Measurements from ENCODE around the gene PREX1.

PREX1 gene

DNA sequence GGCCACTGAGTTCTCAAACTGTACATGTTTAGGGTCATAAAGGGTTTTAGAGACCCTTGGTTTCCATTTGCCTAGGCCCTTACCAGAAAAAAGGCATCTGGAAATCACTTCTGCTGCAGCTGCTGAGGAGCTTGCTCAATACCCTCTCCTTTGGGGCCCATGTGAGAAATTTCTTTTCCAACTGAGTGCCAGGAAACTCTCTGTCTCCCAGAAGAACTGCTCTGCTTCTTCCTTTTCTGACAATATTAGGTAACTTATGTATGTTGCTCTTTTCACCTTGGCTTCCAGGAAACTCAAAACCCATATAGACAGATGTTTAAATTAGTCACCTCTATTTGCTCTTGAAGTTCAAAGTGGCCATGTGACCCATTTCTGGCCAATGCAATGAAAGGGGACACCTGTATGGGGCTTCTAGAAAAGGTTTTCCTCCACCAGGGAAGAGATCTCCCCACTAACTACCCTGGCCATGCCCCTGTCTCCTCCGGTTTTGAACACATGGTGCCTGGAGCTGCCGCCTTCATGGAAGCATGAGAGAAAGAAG is 121.6 kb downstream of the PREX1 start:
- DNase-seq (no peak), ATAC-seq (peak; percentile 54)
- Mint-ChIP-seq H3K4me1 (peaks cover 58% of the 10 kb centered on the region), H3K9me3 (no peaks in the 10 kb centered on the region), H3K27ac (peak overlapping the region; percentile 87 to 89), H3K4me3 (peak overlapping the region; percentile 41 to 45), H3K27me3 (no peaks in the 10 kb centered on the region)

DNA sequence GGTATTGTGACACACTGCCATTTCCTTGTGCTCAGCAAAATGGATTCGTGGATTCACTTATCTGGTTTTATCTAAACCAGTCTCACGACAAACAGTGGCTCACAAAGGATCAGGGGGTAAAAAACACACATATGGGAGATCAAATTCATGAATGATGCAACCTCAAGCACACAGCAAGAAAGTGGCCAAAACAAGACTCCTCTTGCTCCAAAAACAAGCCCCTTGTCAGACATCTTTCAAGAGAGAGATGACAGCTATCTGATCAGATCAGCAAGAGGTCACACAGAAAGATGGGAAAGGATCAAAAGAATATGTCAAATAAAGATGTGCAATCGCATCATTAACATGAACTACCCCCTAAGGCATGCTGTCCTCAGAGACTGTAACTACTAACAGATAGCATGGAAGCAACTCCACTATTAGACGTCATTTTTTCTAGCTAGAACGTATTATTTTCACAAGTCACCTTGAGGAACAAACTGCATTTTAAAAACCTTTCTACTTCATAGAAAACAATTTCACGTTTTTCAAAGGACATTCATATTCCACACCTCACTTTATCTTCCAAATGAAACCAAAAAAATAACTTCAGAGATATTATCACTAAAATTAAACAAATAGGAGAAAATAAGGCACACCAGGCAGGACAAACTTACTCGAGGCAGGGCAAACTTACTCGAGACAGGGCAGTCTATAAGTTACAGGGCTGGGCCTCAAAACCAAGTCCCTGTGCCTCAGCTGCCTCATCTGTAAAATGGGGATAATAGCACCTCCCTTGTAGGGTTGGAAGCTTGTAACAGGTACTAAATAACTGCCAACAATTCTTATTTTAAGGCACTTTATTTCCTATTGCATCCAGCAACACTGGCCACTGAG is 122.3 kb downstream of the PREX1 start:
- no peak for ATAC-seq
- peaks cover 63% of the 10 kb centered on the region for H3K4me1 Mint-ChIP-seq
- H3K4me3 Mint-ChIP-seq: no peak overlapping the region
- H3K27ac Mint-ChIP-seq: peak overlapping the region in 1 of 2 donors; percentile 15
- no peaks in the 10 kb centered on the region for H3K27me3 Mint-ChIP-seq
- H3K9me3 Mint-ChIP-seq: no peaks in the 10 kb centered on the region
- no peak for DNase-seq

DNA sequence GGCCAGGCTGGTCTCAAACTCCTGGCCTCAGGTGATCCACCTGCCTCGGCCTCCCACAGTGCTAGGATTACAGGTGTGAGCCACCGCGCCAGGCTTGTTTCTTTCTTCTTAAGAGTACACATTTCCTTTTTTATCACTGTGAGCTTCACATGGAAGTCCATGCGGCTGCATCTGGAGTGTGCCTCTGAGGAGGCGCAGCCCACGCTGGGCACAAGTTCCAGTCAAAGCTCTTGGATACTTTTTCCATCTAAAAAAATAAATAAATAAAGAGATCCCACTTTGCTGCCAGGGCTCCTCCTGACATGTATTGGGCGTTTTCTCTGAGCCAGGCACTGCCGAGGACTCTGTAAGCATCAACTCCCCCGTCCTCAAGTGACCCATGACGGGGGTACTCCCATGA is 123.0 kb downstream of the PREX1 start:
- DNase-seq: no peak
- no peaks in the 10 kb centered on the region for H3K9me3 Mint-ChIP-seq
- ATAC-seq: no peak
- H3K4me3 Mint-ChIP-seq: no peak overlapping the region
- H3K27ac Mint-ChIP-seq: peak overlapping the region; percentile 15 to 36
- H3K4me1 Mint-ChIP-seq: peaks cover 65% of the 10 kb centered on the region
- no peaks in the 10 kb centered on the region for H3K27me3 Mint-ChIP-seq

DNA sequence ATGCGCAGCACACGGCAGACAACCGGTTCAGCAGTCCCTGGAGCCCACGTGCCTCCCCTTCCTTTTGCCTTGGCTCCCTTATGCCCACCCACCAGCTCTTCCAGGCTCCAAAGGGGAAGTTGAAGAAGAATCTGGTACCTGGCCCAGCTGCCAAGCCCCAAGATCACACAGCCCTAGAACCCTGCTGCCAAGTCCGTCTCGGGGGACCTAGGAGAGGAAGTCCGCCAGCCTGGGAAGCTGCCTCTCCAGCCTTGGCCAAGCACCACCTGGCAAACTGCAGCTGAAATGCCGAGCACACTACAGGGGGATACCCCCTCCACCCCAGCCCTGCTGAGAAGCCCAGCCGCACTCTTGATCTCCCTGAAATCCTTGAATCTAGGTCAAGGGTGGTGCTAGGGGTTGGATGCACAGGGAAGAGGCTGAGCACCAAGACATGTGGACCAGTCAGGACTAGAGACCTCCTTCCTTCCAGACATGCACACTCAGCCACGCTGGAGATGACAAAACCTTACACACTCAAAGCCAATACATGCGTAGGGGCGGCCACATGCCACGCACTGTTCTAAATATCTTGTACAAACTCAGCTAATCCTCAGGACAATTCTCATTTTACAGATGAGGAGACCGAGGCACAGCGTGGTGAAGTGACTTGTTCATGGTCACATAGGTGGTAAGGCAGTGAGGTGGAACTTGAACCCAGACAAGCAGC is 124.1 kb downstream of the PREX1 start:
- Mint-ChIP-seq H3K4me1 (peaks cover 65% of the 10 kb centered on the region), H3K4me3 (no peak overlapping the region), H3K9me3 (no peaks in the 10 kb centered on the region), H3K27ac (no peak overlapping the region), H3K27me3 (no peaks in the 10 kb centered on the region)
- no peak for DNase-seq
- no peak for ATAC-seq

DNA sequence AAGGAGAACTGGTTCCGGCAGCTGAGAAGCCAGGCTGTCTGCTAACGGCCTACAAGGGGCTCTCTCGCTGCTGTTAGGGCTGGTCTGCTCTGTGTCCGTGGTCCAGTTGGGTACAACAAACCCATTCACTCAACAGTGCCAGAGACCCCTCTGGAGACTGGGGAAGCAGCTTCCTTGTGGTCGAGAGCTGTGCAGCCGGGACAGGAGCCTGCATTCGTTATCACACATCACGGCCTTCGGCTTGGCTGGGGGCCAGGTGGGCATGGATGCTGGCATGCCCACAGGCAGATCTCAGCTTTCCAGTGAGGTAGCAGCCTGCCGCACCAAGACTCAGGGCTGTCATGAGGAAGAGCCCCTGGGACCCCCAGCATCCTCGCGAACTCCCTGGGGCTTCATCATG is 124.7 kb downstream of the PREX1 start:
- ATAC-seq (no peak), DNase-seq (no peak)
- Mint-ChIP-seq H3K4me1 (peaks cover 65% of the 10 kb centered on the region), H3K4me3 (no peak overlapping the region), H3K27me3 (no peaks in the 10 kb centered on the region), H3K9me3 (no peaks in the 10 kb centered on the region), H3K27ac (no peak overlapping the region)

DNA sequence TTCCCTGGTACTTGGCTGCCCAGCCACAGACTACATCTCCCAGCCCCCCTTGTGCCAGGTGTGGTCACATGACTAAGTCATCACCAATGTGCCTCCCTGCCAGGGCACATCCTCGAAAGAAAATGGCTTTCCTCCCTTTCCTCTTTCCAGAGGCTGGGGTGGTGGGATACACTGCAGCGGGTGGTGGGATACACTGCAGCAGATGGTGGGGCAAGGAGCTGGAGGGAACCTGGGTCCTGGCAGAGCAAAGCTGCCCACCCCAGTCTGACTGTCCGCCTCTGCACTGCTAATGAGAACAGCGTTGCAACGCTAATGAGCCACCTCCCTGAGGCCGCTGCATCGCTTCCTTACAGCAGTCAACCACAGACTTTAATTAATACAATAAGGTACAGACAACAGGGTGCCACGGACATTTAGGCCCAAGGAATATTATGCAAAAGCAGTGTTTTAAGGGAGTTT is 125.3 kb downstream of the PREX1 start:
- Mint-ChIP-seq H3K9me3 (no peaks in the 10 kb centered on the region), H3K4me3 (no peak overlapping the region), H3K27ac (peak overlapping the region in 1 of 2 donors; percentile 15), H3K4me1 (peaks cover 64% of the 10 kb centered on the region), H3K27me3 (no peaks in the 10 kb centered on the region)
- DNase-seq (no peak), ATAC-seq (no peak)

DNA sequence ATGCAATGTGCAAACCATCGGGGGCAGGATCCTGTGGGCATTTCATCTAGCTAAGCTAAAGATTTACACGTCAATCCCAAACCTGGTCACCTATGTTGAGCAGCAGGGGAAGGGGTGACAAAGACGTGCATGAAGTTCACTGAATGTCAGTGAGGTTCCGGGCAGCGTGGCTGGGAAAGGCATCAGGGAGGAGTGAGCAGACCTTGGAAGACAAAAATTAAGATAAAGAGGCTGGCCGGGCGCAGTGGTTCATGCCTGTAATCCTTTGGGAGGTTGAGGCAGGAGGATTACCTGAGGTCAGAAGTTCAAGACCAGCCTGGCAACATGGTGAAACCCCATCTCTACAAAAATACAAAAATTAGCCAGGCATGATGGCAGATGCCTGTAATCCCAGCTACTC is 126.1 kb downstream of the PREX1 start:
- no peak for DNase-seq
- ATAC-seq: no peak
- H3K27ac Mint-ChIP-seq: peak overlapping the region in 1 of 2 donors; percentile 85
- H3K4me1 Mint-ChIP-seq: peaks cover 56% of the 10 kb centered on the region
- no peak overlapping the region for H3K4me3 Mint-ChIP-seq
- H3K27me3 Mint-ChIP-seq: no peaks in the 10 kb centered on the region
- H3K9me3 Mint-ChIP-seq: no peaks in the 10 kb centered on the region

DNA sequence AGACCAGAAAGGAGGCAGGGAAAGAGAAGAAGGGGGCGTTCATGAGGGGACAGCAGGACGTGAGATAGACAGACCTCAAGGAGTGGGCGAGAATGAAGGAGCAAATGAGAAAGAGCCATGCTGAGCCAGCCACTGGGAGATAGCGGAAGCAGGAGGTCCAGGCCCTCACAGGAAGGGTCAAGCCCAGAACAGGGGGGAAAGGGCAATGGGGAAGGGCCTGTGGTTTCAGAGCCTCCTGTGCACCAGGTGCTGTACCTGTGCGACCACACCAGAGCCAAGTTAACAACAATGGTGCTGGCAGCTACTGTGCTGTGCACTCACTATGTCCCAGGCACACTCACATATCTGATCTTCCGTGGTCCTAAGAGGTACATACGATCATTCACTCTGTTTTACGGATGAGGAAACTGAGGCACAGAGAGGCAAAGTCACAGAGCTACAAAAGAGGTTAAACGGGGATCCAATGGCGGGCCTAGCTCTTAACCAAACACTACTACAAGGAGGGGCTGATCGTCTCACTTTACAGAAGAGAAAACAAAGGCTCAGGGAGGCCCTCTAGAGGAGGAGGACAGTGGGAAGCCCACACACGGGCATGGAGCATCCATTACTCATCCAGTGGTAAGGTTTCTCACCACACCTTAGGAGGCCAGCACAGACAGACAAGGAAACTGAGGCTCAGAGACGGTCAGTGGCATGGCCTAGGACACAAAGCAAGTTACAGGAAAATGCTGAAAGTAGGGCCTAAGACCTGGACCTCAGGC is 129.1 kb downstream of the PREX1 start:
- no peaks in the 10 kb centered on the region for H3K9me3 Mint-ChIP-seq
- no peak for DNase-seq
- no peak for ATAC-seq
- peaks cover 32% of the 10 kb centered on the region for H3K4me1 Mint-ChIP-seq
- H3K4me3 Mint-ChIP-seq: no peak overlapping the region
- peak overlapping the region in 1 of 2 donors; percentile 66 for H3K27ac Mint-ChIP-seq
- no peaks in the 10 kb centered on the region for H3K27me3 Mint-ChIP-seq

DNA sequence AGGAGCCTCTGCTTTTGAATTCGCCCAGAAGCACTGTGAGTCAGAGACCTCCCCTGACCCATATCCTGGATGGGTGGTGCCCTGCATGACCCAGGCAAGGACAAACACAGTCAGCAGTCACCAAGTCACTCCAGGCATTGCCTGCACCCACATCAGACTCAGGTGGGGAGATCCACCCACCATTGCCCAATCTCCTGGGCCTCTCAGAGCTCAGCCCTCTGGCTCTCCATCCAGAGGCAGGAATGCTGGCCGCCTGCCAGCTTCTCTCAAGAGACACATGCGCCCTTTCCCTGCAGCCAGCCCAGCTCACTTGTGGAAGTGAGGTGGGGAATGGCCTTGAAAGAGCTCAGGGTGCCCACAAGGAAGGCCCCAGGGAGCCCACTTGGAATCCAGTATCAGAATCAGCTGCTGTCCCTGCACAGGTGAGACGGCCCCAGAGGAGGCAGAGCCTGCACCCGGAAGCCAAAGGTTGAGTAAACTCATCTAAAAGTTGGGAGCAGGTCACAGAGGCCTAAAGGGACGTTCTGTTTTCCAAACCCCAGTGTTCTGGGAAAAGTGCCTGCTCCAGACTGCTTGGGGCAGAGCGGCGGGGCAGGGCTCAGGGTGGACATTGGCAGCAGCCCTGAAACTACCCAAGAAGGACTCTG is 129.8 kb downstream of the PREX1 start:
- H3K4me3 Mint-ChIP-seq: no peak overlapping the region
- H3K4me1 Mint-ChIP-seq: peaks cover 32% of the 10 kb centered on the region
- no peak overlapping the region for H3K27ac Mint-ChIP-seq
- H3K9me3 Mint-ChIP-seq: no peaks in the 10 kb centered on the region
- ATAC-seq (peak; percentile 45), DNase-seq (no peak)
- no peaks in the 10 kb centered on the region for H3K27me3 Mint-ChIP-seq

DNA sequence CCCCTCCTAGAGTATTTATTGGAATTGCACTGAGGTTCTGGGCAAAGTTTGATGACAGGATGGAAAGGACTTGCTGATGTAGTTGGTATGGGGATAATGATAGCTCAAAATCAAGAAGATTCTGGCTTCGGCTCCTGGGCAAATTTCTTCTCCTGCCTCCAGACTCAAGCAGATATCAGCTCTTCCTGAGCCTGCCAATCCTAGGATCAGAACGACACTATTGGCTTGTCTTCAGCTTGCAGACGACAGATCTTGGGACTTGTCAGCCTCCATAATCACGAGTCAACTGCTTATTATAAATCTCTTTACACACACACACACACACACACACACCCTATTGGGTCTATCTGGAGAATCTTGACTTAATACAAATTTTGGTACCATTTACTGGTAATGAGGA is 131.1 kb downstream of the PREX1 start:
- H3K4me3 Mint-ChIP-seq: no peak overlapping the region
- H3K4me1 Mint-ChIP-seq: peaks cover 32% of the 10 kb centered on the region
- H3K27me3 Mint-ChIP-seq: no peaks in the 10 kb centered on the region
- ATAC-seq (no peak), DNase-seq (no peak)
- H3K9me3 Mint-ChIP-seq: no peaks in the 10 kb centered on the region
- H3K27ac Mint-ChIP-seq: peak overlapping the region in 1 of 2 donors; percentile 43

DNA sequence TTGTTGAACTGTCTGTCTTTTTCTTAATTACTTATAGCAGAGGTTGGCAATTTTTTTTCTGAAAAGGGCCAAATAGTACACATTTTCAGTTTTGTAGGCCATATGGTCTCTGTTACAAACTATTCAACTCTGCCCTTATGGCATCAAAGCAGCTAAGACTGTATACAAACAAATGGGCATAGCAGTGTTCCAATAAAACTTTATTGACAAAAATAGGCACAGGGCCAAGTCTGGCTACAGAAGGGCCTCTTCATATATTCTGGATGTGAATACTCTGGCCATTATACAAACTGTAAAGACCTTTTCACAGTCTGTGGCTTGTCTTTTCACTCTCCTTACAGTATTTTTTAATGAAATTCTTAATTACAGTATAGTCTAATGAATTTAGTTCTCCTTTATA is 132.1 kb downstream of the PREX1 start:
- H3K4me3 Mint-ChIP-seq: no peak overlapping the region
- H3K4me1 Mint-ChIP-seq: peaks cover 29% of the 10 kb centered on the region
- H3K9me3 Mint-ChIP-seq: no peaks in the 10 kb centered on the region
- no peak for DNase-seq
- H3K27me3 Mint-ChIP-seq: no peaks in the 10 kb centered on the region
- no peak overlapping the region for H3K27ac Mint-ChIP-seq
- no peak for ATAC-seq

DNA sequence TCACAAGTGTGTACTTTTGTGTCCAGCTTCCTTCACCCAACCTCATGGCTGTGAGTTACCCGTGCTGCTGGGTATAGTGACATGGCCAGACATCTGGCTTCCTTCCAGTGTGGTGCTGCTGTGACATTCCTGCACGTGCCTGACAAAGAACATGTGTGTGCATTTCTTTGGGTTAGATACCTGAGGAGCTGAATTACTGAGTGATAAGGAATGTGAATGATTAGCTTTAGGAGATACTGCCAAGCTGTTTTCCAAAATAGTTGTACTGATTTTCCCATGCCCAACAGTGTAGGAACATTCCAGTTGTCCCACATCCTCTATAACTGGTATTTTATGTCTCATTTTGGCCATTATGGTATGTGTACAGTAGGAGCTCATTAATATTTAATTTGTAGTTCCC is 132.5 kb downstream of the PREX1 start:
- no peak for DNase-seq
- Mint-ChIP-seq H3K4me1 (peaks cover 26% of the 10 kb centered on the region), H3K9me3 (no peaks in the 10 kb centered on the region), H3K4me3 (no peak overlapping the region), H3K27me3 (no peaks in the 10 kb centered on the region), H3K27ac (no peak overlapping the region)
- ATAC-seq: no peak

DNA sequence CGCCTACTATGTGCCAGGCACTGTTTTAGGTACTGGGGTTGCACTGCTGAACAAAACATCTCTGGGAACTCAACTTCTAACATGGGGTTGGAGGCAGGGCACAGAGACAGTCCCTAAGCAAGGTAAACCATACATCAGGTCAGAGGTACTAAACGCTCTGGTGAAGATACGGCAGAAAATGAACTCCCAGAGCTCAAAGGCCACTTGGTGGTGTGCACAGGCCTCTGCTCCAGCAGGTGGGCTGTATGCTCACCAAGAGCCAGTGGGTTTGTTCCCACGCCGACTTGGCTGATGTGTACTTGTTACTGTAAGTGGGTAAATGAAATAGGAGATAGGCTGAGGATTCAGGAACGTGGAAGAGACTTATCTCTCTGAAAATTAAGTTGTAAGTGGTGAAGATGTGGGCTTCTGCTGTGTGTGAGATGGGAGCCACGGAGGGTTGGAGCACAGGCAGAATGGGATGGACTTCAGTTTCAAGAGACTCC is 133.4 kb downstream of the PREX1 start:
- Mint-ChIP-seq H3K4me3 (no peak overlapping the region), H3K27ac (peak overlapping the region in 1 of 2 donors; percentile 40), H3K4me1 (peaks cover 25% of the 10 kb centered on the region), H3K27me3 (no peaks in the 10 kb centered on the region), H3K9me3 (no peaks in the 10 kb centered on the region)
- ATAC-seq: no peak
- DNase-seq: no peak

DNA sequence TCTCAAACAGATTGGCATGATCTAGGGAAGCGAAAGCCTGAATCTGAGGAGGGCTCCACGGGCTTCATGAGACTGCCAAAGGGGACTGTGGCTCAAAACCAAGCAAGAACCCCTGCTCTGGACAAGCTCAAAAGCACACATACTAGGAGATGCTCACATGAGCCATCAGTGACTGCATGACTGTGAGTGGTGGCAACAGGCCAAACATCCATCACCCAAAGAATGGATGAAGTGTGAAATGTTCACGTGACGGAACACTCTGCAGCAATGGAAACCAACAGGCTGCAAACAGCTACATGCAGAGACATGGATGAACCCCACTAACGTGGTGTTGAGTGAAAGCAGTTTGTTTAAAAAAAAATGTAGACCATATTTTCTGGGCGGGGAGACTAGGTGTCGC is 136.3 kb downstream of the PREX1 start:
- Mint-ChIP-seq H3K4me1 (peaks cover 20% of the 10 kb centered on the region), H3K27me3 (no peaks in the 10 kb centered on the region), H3K9me3 (no peaks in the 10 kb centered on the region), H3K4me3 (no peak overlapping the region), H3K27ac (no peak overlapping the region)
- DNase-seq (no peak), ATAC-seq (no peak)

DNA sequence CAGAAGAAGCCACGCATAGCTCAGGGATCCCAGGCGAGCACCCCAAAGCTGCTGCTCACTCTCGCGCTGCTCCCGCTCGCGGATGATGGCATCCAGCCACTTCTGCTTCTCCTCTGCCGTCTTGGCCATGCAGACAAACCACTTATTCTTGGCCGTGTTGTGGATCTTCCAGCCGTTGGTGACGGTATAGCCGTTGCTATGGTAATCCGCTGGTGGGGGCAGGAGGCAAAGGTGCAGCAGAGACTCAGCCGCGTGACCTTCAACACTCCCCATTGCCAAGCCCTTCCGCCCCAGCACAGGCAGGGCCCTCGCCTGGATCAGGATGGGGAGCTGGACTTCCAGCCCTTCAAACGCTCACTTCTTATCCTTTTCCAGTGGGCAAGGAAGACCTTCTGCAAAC is 136.9 kb downstream of the PREX1 start:
- peaks cover 20% of the 10 kb centered on the region for H3K4me1 Mint-ChIP-seq
- no peaks in the 10 kb centered on the region for H3K9me3 Mint-ChIP-seq
- H3K27ac Mint-ChIP-seq: peak overlapping the region; percentile 41 to 65
- no peak overlapping the region for H3K4me3 Mint-ChIP-seq
- DNase-seq: no peak
- H3K27me3 Mint-ChIP-seq: no peaks in the 10 kb centered on the region
- no peak for ATAC-seq

Data from stimulated activated naive CD8-positive, alpha-beta T cell treated with anti-CD3 and anti-CD28 coated beads, Interleukin-15, amount 100 ng/mL, for 72 hours (primary cell).